PC-9 (cell line): Measurements from ENCODE around the gene WNT9B.

Experiments
- EZH2 ChIP-seq: fragments of 200-600 bp; sonication (generic); IDR thresholded peaks from 2 replicates; pipeline ENCODE4 v1.8.0; 2017; ENCODE audit warnings: antibody characterized with exemption, low read depth
- TF ChIP-seq, protein P1 (sequence below): fragments of 200-600 bp; sonication (generic); conservative IDR thresholded peaks from 2 replicates; pipeline ENCODE4 v1.6.1; 2017; ENCODE audit warnings: mixed run types, antibody characterized with exemption, mild to moderate bottlenecking, moderate library complexity

DNA sequence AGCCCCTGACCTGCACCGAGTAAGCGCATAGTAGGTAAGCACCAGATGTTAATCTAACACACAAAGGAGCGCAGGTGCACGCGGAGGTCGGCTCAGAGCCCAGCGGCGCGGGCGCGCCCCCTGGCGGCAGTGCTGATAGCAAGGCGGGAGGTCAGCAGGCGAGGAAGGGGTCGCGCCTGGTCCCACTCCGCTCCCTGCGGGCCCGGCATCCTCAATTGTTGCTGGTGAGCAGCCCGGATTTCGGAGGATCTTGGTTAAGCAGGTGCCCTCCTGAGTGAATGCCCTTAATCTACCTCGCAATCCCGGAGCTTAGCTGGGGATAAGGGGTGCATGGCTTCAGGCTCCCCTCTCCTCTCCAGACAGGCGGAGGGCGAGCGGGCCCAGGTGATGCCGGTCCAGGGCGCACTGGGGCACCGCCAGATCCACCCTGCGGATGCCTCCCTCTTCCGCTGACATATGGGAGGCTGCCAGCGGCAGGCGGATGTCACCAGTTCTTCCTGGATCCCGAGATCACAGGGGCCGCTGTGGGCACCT, 28.9 kb upstream of the WNT9B start:
- TF ChIP-seq, protein P1, sequence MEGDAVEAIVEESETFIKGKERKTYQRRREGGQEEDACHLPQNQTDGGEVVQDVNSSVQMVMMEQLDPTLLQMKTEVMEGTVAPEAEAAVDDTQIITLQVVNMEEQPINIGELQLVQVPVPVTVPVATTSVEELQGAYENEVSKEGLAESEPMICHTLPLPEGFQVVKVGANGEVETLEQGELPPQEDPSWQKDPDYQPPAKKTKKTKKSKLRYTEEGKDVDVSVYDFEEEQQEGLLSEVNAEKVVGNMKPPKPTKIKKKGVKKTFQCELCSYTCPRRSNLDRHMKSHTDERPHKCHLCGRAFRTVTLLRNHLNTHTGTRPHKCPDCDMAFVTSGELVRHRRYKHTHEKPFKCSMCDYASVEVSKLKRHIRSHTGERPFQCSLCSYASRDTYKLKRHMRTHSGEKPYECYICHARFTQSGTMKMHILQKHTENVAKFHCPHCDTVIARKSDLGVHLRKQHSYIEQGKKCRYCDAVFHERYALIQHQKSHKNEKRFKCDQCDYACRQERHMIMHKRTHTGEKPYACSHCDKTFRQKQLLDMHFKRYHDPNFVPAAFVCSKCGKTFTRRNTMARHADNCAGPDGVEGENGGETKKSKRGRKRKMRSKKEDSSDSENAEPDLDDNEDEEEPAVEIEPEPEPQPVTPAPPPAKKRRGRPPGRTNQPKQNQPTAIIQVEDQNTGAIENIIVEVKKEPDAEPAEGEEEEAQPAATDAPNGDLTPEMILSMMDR, result peak; percentile 75
- no peak for TF ChIP-seq EZH2
